ENCODE results near the gene STK11IP. TPM values are rescaled to one million over a fixed set of nuclear protein-coding genes. Genes with fewer than 3 reads are reported as not detected.

Gene STK11IP
- total and polyA plus RNA-seq, 2 of the 13 experiments (the other 11 are each of a cell fraction or from before 2014, with no cell fraction given) = 12.8 to 24.0 TPM

- TF ChIP-seq ZNF276 (CRISPR knock-in tag; IDR thresholded peaks at IDR 0.05; ENCODE audit: low read depth) (peak; percentile 58; the same call in 1 of the 2 replicates), ZBTB4 (CRISPR knock-in tag; IDR thresholded peaks at IDR 0.05; ENCODE audit: borderline replicate concordance) (peak; percentile 79; the same call in 1 of the 2 replicates), ZNF674 (CRISPR knock-in tag; IDR thresholded peaks at IDR 0.05; ENCODE audit: low read depth) (no peak), ZNF501 (CRISPR knock-in tag; IDR thresholded peaks at IDR 0.05) (peak; percentile 76), GABPB1 (CRISPR knock-in tag; IDR thresholded peaks at IDR 0.05) (peak; percentile 81), ZNF891 (CRISPR knock-in tag; IDR thresholded peaks at IDR 0.05) (no peak), PAF1 (CRISPR knock-in tag; IDR thresholded peaks at IDR 0.05) (no peak), HDAC2 (CRISPR knock-in tag; IDR thresholded peaks at IDR 0.05) (peak; percentile 92), HOMEZ (CRISPR knock-in tag; IDR thresholded peaks at IDR 0.05; ENCODE audit: low read depth) (peak; percentile 58; the same call in 1 of the 2 replicates), EHMT2 (IDR thresholded peaks at IDR 0.05; ENCODE audit: borderline replicate concordance, low read depth, low read length) (no peak), RBM22 (optimal IDR thresholded peaks at IDR 0.05; ENCODE audit: low read length) (peak; percentile 52), TBX2 (CRISPR knock-in tag; IDR thresholded peaks at IDR 0.05; ENCODE audit: borderline replicate concordance) (peak; percentile 71), ZNF570 (CRISPR knock-in tag; IDR thresholded peaks at IDR 0.05; ENCODE audit: borderline replicate concordance) (no peak), RARG (CRISPR knock-in tag; IDR thresholded peaks at IDR 0.05; ENCODE audit: low read depth) (no peak), TEAD3 (CRISPR knock-in tag; optimal IDR thresholded peaks at IDR 0.05; ENCODE audit: borderline replicate concordance) (peak; percentile 83), GATAD2A (CRISPR knock-in tag; IDR thresholded peaks at IDR 0.05) (peak; percentile 85), BRD4 (CRISPR knock-in tag; IDR thresholded peaks at IDR 0.05) (0 out of 2 replicates have a peak, but pooled peaks have one; percentile 77), RXRA (CRISPR knock-in tag; IDR thresholded peaks at IDR 0.05) (peak; percentile 90), MED8 (CRISPR knock-in tag; IDR thresholded peaks at IDR 0.05; ENCODE audit: insufficient replicate concordance) (no peak), ZNF724P (CRISPR knock-in tag; IDR thresholded peaks at IDR 0.05; ENCODE audit: borderline replicate concordance) (peak; percentile 78; the same call in 1 of the 2 replicates), ZNF333 (CRISPR knock-in tag; IDR thresholded peaks at IDR 0.05; ENCODE audit: borderline replicate concordance) (peak; percentile 59; the same call in 1 of the 2 replicates), SKIL (CRISPR knock-in tag; IDR thresholded peaks at IDR 0.05; ENCODE audit: borderline replicate concordance) (0 out of 2 replicates have a peak, but pooled peaks have one; percentile 54)
Measured at GRCh38 chr2:219642465-219643083, 44.9 kb downstream of the STK11IP start (continued).

Data from HepG2 (cell line).